HL-60 (cell line): ENCODE data around the gene TMEM63B.

Source experiments
- DNase-seq, 2 experiments: peaks; one replicate each; pipeline ENCODE4 v3.0.0-alpha.2; 2010 to 2020; ENCODE audit warnings: low read depth in 1 of 2, low spot score in 1 of 2
- H3K27ac ChIP-seq: fragments of 250-450 bp; sonication (Bioruptor Pico); replicated peaks from 2 replicates; pipeline ENCODE4 v1.5.1; 2020; ENCODE audit warnings: mild to moderate bottlenecking, moderate library complexity
- H3K27me3 ChIP-seq: fragments of 250-450 bp; sonication (Bioruptor Pico); 2 replicates; pipeline ENCODE4 v1.5.1; 2021; ENCODE audit warnings: mild to moderate bottlenecking, moderate library complexity; ENCODE audit not compliant: insufficient read depth, poor library complexity, severe bottlenecking
- H3K4me3 ChIP-seq: replicated peaks from 2 replicates; pipeline ENCODE4 v1.5.1; 2011; ENCODE audit warnings: mild to moderate bottlenecking, control low read depth, low read length; ENCODE audit not compliant: insufficient read depth
- GABPA ChIP-seq: IDR thresholded peaks from 2 replicates; pipeline ENCODE4 v1.6.1; 2012; ENCODE audit warnings: low read depth
- POLR2AphosphoS5 ChIP-seq: IDR thresholded peaks from 2 replicates; pipeline ENCODE4 v1.6.1; 2012; ENCODE audit warnings: low read depth
- SPI1 ChIP-seq: IDR thresholded peaks from 2 replicates; pipeline ENCODE4 v1.6.1; 2012; ENCODE audit warnings: low read depth, mild to moderate bottlenecking, borderline replicate concordance
- TF ChIP-seq, protein P1 (sequence below): IDR thresholded peaks from one replicate; pipeline ENCODE4 v1.5.1; 2011; ENCODE audit warnings: low read length, control low read depth, inconsistent platforms; ENCODE audit not compliant: insufficient read depth
- TF ChIP-seq, protein P2 (sequence below): IDR thresholded peaks from 2 replicates; pipeline ENCODE4 v1.6.1; 2012; ENCODE audit warnings: low read depth; ENCODE audit not compliant: insufficient replicate concordance

Gene TMEM63B

GRCh38 chr6:44158770-44159228 lies 31.4 kb downstream of the TMEM63B start, which contains the start of gene CAPN11:
Gene CAPN11 (plus strand): TSS chr6:44158820. CDS start chr6:44158849, 29 bp downstream.
- TF ChIP-seq, protein P1, sequence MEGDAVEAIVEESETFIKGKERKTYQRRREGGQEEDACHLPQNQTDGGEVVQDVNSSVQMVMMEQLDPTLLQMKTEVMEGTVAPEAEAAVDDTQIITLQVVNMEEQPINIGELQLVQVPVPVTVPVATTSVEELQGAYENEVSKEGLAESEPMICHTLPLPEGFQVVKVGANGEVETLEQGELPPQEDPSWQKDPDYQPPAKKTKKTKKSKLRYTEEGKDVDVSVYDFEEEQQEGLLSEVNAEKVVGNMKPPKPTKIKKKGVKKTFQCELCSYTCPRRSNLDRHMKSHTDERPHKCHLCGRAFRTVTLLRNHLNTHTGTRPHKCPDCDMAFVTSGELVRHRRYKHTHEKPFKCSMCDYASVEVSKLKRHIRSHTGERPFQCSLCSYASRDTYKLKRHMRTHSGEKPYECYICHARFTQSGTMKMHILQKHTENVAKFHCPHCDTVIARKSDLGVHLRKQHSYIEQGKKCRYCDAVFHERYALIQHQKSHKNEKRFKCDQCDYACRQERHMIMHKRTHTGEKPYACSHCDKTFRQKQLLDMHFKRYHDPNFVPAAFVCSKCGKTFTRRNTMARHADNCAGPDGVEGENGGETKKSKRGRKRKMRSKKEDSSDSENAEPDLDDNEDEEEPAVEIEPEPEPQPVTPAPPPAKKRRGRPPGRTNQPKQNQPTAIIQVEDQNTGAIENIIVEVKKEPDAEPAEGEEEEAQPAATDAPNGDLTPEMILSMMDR: no peak
- TF ChIP-seq POLR2AphosphoS5 (no peak), SPI1 (no peak)
- TF ChIP-seq, protein P2, sequence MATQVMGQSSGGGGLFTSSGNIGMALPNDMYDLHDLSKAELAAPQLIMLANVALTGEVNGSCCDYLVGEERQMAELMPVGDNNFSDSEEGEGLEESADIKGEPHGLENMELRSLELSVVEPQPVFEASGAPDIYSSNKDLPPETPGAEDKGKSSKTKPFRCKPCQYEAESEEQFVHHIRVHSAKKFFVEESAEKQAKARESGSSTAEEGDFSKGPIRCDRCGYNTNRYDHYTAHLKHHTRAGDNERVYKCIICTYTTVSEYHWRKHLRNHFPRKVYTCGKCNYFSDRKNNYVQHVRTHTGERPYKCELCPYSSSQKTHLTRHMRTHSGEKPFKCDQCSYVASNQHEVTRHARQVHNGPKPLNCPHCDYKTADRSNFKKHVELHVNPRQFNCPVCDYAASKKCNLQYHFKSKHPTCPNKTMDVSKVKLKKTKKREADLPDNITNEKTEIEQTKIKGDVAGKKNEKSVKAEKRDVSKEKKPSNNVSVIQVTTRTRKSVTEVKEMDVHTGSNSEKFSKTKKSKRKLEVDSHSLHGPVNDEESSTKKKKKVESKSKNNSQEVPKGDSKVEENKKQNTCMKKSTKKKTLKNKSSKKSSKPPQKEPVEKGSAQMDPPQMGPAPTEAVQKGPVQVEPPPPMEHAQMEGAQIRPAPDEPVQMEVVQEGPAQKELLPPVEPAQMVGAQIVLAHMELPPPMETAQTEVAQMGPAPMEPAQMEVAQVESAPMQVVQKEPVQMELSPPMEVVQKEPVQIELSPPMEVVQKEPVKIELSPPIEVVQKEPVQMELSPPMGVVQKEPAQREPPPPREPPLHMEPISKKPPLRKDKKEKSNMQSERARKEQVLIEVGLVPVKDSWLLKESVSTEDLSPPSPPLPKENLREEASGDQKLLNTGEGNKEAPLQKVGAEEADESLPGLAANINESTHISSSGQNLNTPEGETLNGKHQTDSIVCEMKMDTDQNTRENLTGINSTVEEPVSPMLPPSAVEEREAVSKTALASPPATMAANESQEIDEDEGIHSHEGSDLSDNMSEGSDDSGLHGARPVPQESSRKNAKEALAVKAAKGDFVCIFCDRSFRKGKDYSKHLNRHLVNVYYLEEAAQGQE: no peak
- Histone ChIP-seq H3K4me3 (no peak within 1 kb of the TSS), H3K27ac (no peak within 1 kb of the TSS), H3K27me3 (no peaks in the 10 kb centered on the region)
- DNase-seq: no peak

DNA sequence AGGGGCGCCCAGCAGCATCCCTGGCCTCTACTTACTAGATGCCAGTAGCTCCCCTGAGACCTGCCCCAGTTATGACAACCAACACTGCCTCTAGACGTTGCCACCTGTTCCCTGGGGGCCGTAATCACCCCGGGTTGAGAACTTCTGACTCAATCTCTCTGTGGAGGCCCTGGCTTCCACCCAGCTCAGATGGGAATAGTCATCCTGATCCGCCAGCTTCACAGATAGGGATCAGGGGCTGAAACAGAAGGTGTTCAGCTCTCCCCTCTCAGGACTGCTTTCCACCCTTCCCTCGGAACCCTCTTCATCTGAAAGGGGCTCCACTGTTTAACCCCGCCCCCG lies 34.6 kb downstream of the TMEM63B start:
- TF ChIP-seq, protein P2: no peak
- TF ChIP-seq GABPA: no peak
- no peak for TF ChIP-seq SPI1
- Histone ChIP-seq H3K27me3 (no peaks in the 10 kb centered on the region), H3K27ac (no peak overlapping the region), H3K4me3 (no peak overlapping the region)
- DNase-seq: no peak

GRCh38 chr6:44162876-44163625 lies 35.7 kb downstream of the TMEM63B start:
- TF ChIP-seq GABPA (no peak), POLR2AphosphoS5 (no peak), SPI1 (no peak)
- TF ChIP-seq, protein P2: no peak
- TF ChIP-seq, protein P1: no peak
- H3K27ac ChIP-seq: no peak overlapping the region
- no peak for DNase-seq
- no peaks in the 10 kb centered on the region for H3K27me3 ChIP-seq
- H3K4me3 ChIP-seq: no peak overlapping the region
